ENCODE results near the gene LCN12. TPM values are rescaled to one million over a fixed set of nuclear protein-coding genes. Genes with fewer than 3 reads are reported as not detected.

The LCN12 gene
- total and polyA plus RNA-seq, 2 donors (not counting 1 experiment from before 2014, with no cell fraction given): 0.17 TPM; not detected in 1

DNA sequence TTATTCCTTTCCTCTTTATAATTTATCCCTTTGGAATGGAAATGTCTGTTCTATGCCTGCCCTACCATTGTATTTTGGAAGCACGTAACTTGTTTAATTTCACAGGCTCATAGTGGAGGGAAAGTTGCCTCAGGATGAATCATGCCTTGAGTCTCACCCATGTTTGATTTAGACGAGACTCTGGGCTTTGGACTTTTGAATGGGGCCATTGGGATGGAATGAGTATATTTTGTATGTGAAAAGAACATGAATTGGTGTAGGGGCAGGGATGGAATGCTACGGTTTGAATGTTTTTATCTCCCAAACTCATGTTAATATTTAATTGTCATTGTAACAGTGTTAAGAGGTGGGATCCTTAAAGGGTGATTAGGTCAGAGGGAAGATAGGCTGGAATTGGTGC, 17.8 kb upstream of the LCN12 start:
- Histone ChIP-seq H3K9me3 (ENCODE audit: control insufficient read depth, insufficient read depth, low read depth, low read length) (no peaks in the 10 kb centered on the region), H3K4me1 (ENCODE audit: control insufficient read depth, extremely low read depth, insufficient read depth, low read length) (no peaks in the 10 kb centered on the region), H2AFZ (ENCODE audit: low read length) (no peak overlapping the region), H3K4me2 (ENCODE audit: extremely low read depth, insufficient read depth, low read length) (no peak overlapping the region), H3K79me2 (ENCODE audit: control insufficient read depth, insufficient read depth, low read length) (no peaks in the 10 kb centered on the region), H4K20me1 (ENCODE audit: control insufficient read depth, extremely low read depth, insufficient read depth, low read length) (no peaks in the 10 kb centered on the region), H3K4me3 (replicated peaks in 1 of 4; ENCODE audit: control extremely low read depth in 1 of 4, insufficient read depth in 1 of 4, low read depth in 3 of 4, low read length in 4 of 4) (no peak overlapping the region), H3K27ac (ENCODE audit: insufficient read depth, low read length) (no peak overlapping the region), H3K9ac (ENCODE audit: insufficient read depth, low read length) (no peak overlapping the region), H3K36me3 (ENCODE audit: control insufficient read depth, insufficient read depth, low read length) (no peaks in the 10 kb centered on the region), H3K27me3 (ENCODE audit: control insufficient read depth, insufficient read depth, low read length) (no peaks in the 10 kb centered on the region)
- DNase-seq (ENCODE audit: low read depth in 2 of 2): no peak
- TF ChIP-seq EZH2 (IDR thresholded peaks at IDR 0.05; ENCODE audit: low read length, missing control alignments): no peak

GRCh38 chr9:136935651-136936050, 16.4 kb upstream of the LCN12 start:
- no peaks in the 10 kb centered on the region for H3K9me3 ChIP-seq (ENCODE audit: control insufficient read depth, insufficient read depth, low read depth, low read length)
- H3K79me2 ChIP-seq (ENCODE audit: control insufficient read depth, insufficient read depth, low read length): peaks cover 1% of the 10 kb centered on the region
- no peak overlapping the region for H3K4me3 ChIP-seq (replicated peaks in 1 of 4; ENCODE audit: control extremely low read depth in 1 of 4, insufficient read depth in 1 of 4, low read depth in 3 of 4, low read length in 4 of 4)
- no peak for DNase-seq (ENCODE audit: low read depth in 2 of 2)
- no peak for TF ChIP-seq EZH2 (IDR thresholded peaks at IDR 0.05; ENCODE audit: low read length, missing control alignments)
- H3K4me1 ChIP-seq (ENCODE audit: control insufficient read depth, extremely low read depth, insufficient read depth, low read length): no peaks in the 10 kb centered on the region
- no peak overlapping the region for H3K27ac ChIP-seq (ENCODE audit: insufficient read depth, low read length)
- no peak overlapping the region for H3K4me2 ChIP-seq (ENCODE audit: extremely low read depth, insufficient read depth, low read length)
- H4K20me1 ChIP-seq (ENCODE audit: control insufficient read depth, extremely low read depth, insufficient read depth, low read length): no peaks in the 10 kb centered on the region
- no peak overlapping the region for H3K9ac ChIP-seq (ENCODE audit: insufficient read depth, low read length)
- no peaks in the 10 kb centered on the region for H3K27me3 ChIP-seq (ENCODE audit: control insufficient read depth, insufficient read depth, low read length)
- peaks cover 12% of the 10 kb centered on the region for H3K36me3 ChIP-seq (ENCODE audit: control insufficient read depth, insufficient read depth, low read length)
- no peak overlapping the region for H2AFZ ChIP-seq (ENCODE audit: low read length)

GRCh38 chr9:136936645-136937170, 15.4 kb upstream of the LCN12 start:
- no peak overlapping the region for H3K4me3 ChIP-seq (replicated peaks in 1 of 4; ENCODE audit: control extremely low read depth in 1 of 4, insufficient read depth in 1 of 4, low read depth in 3 of 4, low read length in 4 of 4)
- H4K20me1 ChIP-seq (ENCODE audit: control insufficient read depth, extremely low read depth, insufficient read depth, low read length): no peaks in the 10 kb centered on the region
- no peaks in the 10 kb centered on the region for H3K27me3 ChIP-seq (ENCODE audit: control insufficient read depth, insufficient read depth, low read length)
- H3K4me1 ChIP-seq (ENCODE audit: control insufficient read depth, extremely low read depth, insufficient read depth, low read length): no peaks in the 10 kb centered on the region
- H3K36me3 ChIP-seq (ENCODE audit: control insufficient read depth, insufficient read depth, low read length): peaks cover 23% of the 10 kb centered on the region
- no peaks in the 10 kb centered on the region for H3K9me3 ChIP-seq (ENCODE audit: control insufficient read depth, insufficient read depth, low read depth, low read length)
- no peak for DNase-seq (ENCODE audit: low read depth in 2 of 2)
- no peak overlapping the region for H2AFZ ChIP-seq (ENCODE audit: low read length)
- H3K27ac ChIP-seq (ENCODE audit: insufficient read depth, low read length): no peak overlapping the region
- no peak overlapping the region for H3K4me2 ChIP-seq (ENCODE audit: extremely low read depth, insufficient read depth, low read length)
- no peak overlapping the region for H3K9ac ChIP-seq (ENCODE audit: insufficient read depth, low read length)
- TF ChIP-seq EZH2 (IDR thresholded peaks at IDR 0.05; ENCODE audit: low read length, missing control alignments): no peak
- TF ChIP-seq CTCF (conservative IDR thresholded peaks at IDR 0.05 in 1 of 2, IDR thresholded peaks at IDR 0.05 in 1 of 2; ENCODE audit: low read depth in 1 of 2, low read length in 2 of 2): no peak
- peaks cover 3% of the 10 kb centered on the region for H3K79me2 ChIP-seq (ENCODE audit: control insufficient read depth, insufficient read depth, low read length)

GRCh38 chr9:136937186-136938001, 14.7 kb upstream of the LCN12 start:
- no peak for DNase-seq (ENCODE audit: low read depth in 2 of 2)
- Histone ChIP-seq H3K27me3 (ENCODE audit: control insufficient read depth, insufficient read depth, low read length) (no peaks in the 10 kb centered on the region), H2AFZ (ENCODE audit: low read length) (no peak overlapping the region), H3K36me3 (ENCODE audit: control insufficient read depth, insufficient read depth, low read length) (peaks cover 29% of the 10 kb centered on the region), H3K9me3 (ENCODE audit: control insufficient read depth, insufficient read depth, low read depth, low read length) (no peaks in the 10 kb centered on the region), H4K20me1 (ENCODE audit: control insufficient read depth, extremely low read depth, insufficient read depth, low read length) (no peaks in the 10 kb centered on the region), H3K9ac (ENCODE audit: insufficient read depth, low read length) (no peak overlapping the region), H3K79me2 (ENCODE audit: control insufficient read depth, insufficient read depth, low read length) (peaks cover 7% of the 10 kb centered on the region), H3K27ac (ENCODE audit: insufficient read depth, low read length) (no peak overlapping the region), H3K4me3 (replicated peaks in 1 of 4; ENCODE audit: control extremely low read depth in 1 of 4, insufficient read depth in 1 of 4, low read depth in 3 of 4, low read length in 4 of 4) (no peak overlapping the region), H3K4me2 (ENCODE audit: extremely low read depth, insufficient read depth, low read length) (no peak overlapping the region), H3K4me1 (ENCODE audit: control insufficient read depth, extremely low read depth, insufficient read depth, low read length) (no peaks in the 10 kb centered on the region)
- TF ChIP-seq CTCF (conservative IDR thresholded peaks at IDR 0.05 in 1 of 2, IDR thresholded peaks at IDR 0.05 in 1 of 2; ENCODE audit: low read depth in 1 of 2, low read length in 2 of 2) (no peak), EZH2 (IDR thresholded peaks at IDR 0.05; ENCODE audit: low read length, missing control alignments) (no peak)
